Keratinocyte (primary cell): ENCODE measurements around the gene ZFP3. TPM values are rescaled to one million over a fixed set of nuclear protein-coding genes. Genes with fewer than 3 reads are reported as not detected.
"Not testable (repeated sequence)": the region's sequence is repeated elsewhere in the genome, so short reads cannot be mapped to it uniquely, and the experiment has no call there.

ENCODE experiments used
- DNase-seq: peaks from one replicate; pipeline ENCODE4 v3.0.0-alpha.2; 2011; ENCODE audit warnings: low read depth, missing footprints, low spot score
- FAIRE-seq: peaks from 2 replicates; lab custom pipeline; 2011; peaks lifted over from hg19 to GRCh38; lab: Jason Lieb, UNC
- H2AFZ ChIP-seq: 2 replicates; pipeline ENCODE4 v1.6.0; 2012; ENCODE audit warnings: low read length, control low read depth, inconsistent platforms; ENCODE audit not compliant: control insufficient read depth
- H3K27ac ChIP-seq: 2 replicates; pipeline ENCODE4 v1.5.1; 2011; ENCODE audit warnings: low read length; ENCODE audit not compliant: control insufficient read depth, insufficient read depth
- H3K27me3 ChIP-seq: 3 replicates; pipeline ENCODE4 v1.6.0; 2011; ENCODE audit warnings: low read length; ENCODE audit not compliant: control insufficient read depth, insufficient read depth; ENCODE audit errors: extremely low read depth
- H3K36me3 ChIP-seq, 2 experiments: 2 replicates in 1 of 2; 3 replicates in 1 of 2; pipeline ENCODE4 v1.5.1; 2011; ENCODE audit warnings: low read length in 2 of 2, mild to moderate bottlenecking in 1 of 2; ENCODE audit not compliant: control insufficient read depth in 2 of 2, insufficient read depth in 2 of 2; ENCODE audit errors: extremely low read depth in 1 of 2
- H3K4me1 ChIP-seq: 3 replicates; pipeline ENCODE4 v1.5.1; 2011; ENCODE audit warnings: low read length; ENCODE audit not compliant: control insufficient read depth, insufficient read depth; ENCODE audit errors: extremely low read depth
- H3K4me2 ChIP-seq: 3 replicates; pipeline ENCODE4 v1.6.0; 2011; ENCODE audit warnings: low read depth, low read length; ENCODE audit not compliant: control insufficient read depth, insufficient read depth; ENCODE audit errors: extremely low read depth
- H3K4me3 ChIP-seq, 3 experiments: fragments of 200-600 bp in 1 of 3; sonication (generic) in 1 of 3; 2 replicates in 2 of 3; 3 replicates in 1 of 3; pipeline ENCODE4 v1.5.1; 2011 to 2016; ENCODE audit warnings: low read length in 3 of 3, mild to moderate bottlenecking in 3 of 3, control low read depth in 2 of 3, inconsistent platforms in 1 of 3, low read depth in 1 of 3, mixed read lengths in 1 of 3, mixed run types in 1 of 3, moderate library complexity in 1 of 3; ENCODE audit not compliant: control insufficient read depth in 2 of 3, insufficient read depth in 2 of 3; ENCODE audit errors: extremely low read depth in 1 of 3
- H3K79me2 ChIP-seq: 2 replicates; pipeline ENCODE4 v1.6.0; 2012; ENCODE audit warnings: low read length; ENCODE audit not compliant: control insufficient read depth, insufficient read depth
- H3K9ac ChIP-seq: 3 replicates; pipeline ENCODE4 v1.6.0; 2011; ENCODE audit warnings: low read length; ENCODE audit not compliant: control insufficient read depth, insufficient read depth; ENCODE audit errors: extremely low read depth
- H3K9me1 ChIP-seq: 3 replicates; pipeline ENCODE4 v1.6.0; 2011; ENCODE audit warnings: low read length; ENCODE audit not compliant: control insufficient read depth, insufficient read depth; ENCODE audit errors: extremely low read depth
- H3K9me3 ChIP-seq: 2 replicates; pipeline ENCODE4 v1.5.1; 2012; ENCODE audit warnings: low read depth, low read length; ENCODE audit not compliant: control insufficient read depth
- H4K20me1 ChIP-seq: 3 replicates; pipeline ENCODE4 v1.6.0; 2011; ENCODE audit warnings: low read length; ENCODE audit not compliant: control insufficient read depth, insufficient read depth; ENCODE audit errors: extremely low read depth
- EZH2 ChIP-seq: IDR thresholded peaks from one replicate; pipeline ENCODE4 v1.6.1; 2012; ENCODE audit warnings: inconsistent platforms, mild to moderate bottlenecking, low read length, moderate library complexity
- dilution Hi-C: fragments of 300-500 bp; cut with MboI; formaldehyde crosslinking; loops from one replicate; pipeline ENCODE4 v1.7.0; 2020; ENCODE audit warnings: low sequenced_read_pairs; ENCODE audit not compliant: extremely low pct_ligation_motif_present
- polyA plus RNA-seq, 5 experiments: library from polyadenylated mRNA; depleted of rRNA in 3 of 5; stranded (reverse) in 3 of 5; stranded (forward) in 1 of 5; unstranded in 1 of 5; fragments of >200 nt; gene quantifications; 1 replicate in 1 of 5; 2 replicates in 3 of 5; 3 replicates in 1 of 5; pipeline versions ENCODE4 v1.2.1 to v1.2.3, GENCODE V29; 2011 to 2012; ENCODE audit warnings: missing spikeins in 2 of 5, low read depth in 1 of 5, low replicate concordance in 1 of 5
- TF ChIP-seq, protein P1 (sequence below), 3 experiments: IDR thresholded peaks in 1 of 3; conservative IDR thresholded peaks in 1 of 3; optimal IDR thresholded peaks in 1 of 3; 2 replicates in 2 of 3; 3 replicates in 1 of 3; pipeline versions ENCODE3 to v1.5.1; 2011; ENCODE audit warnings: low read length in 3 of 3, mild to moderate bottlenecking in 3 of 3, moderate library complexity in 2 of 3, control low read depth in 1 of 3, inconsistent platforms in 1 of 3; ENCODE audit not compliant: insufficient read depth in 2 of 3; ENCODE audit errors: extremely low read depth in 1 of 3

Gene ZFP3
- polyA plus RNA-seq, 1 donor (not counting 4 experiments of a cell fraction or from before 2014, with no cell fraction given): 3.0 TPM

GRCh38 chr17:5135726-5136579, 57.7 kb downstream of the ZFP3 start:
- no peak for TF ChIP-seq EZH2
- TF ChIP-seq, protein P1, sequence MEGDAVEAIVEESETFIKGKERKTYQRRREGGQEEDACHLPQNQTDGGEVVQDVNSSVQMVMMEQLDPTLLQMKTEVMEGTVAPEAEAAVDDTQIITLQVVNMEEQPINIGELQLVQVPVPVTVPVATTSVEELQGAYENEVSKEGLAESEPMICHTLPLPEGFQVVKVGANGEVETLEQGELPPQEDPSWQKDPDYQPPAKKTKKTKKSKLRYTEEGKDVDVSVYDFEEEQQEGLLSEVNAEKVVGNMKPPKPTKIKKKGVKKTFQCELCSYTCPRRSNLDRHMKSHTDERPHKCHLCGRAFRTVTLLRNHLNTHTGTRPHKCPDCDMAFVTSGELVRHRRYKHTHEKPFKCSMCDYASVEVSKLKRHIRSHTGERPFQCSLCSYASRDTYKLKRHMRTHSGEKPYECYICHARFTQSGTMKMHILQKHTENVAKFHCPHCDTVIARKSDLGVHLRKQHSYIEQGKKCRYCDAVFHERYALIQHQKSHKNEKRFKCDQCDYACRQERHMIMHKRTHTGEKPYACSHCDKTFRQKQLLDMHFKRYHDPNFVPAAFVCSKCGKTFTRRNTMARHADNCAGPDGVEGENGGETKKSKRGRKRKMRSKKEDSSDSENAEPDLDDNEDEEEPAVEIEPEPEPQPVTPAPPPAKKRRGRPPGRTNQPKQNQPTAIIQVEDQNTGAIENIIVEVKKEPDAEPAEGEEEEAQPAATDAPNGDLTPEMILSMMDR (optimal IDR thresholded peaks at IDR 0.05 in 1 of 3, IDR thresholded peaks at IDR 0.05 in 1 of 3, conservative IDR thresholded peaks at IDR 0.05 in 1 of 3; ENCODE audit: extremely low read depth in 1 of 3, insufficient read depth in 2 of 3, low read length in 3 of 3): no peak
- FAIRE-seq (no peak), DNase-seq (no peak)
- Histone ChIP-seq H3K9me3 (no peaks in the 10 kb centered on the region), H3K9me1 (no peaks in the 10 kb centered on the region), H3K79me2 (no peaks in the 10 kb centered on the region), H3K4me1 (no peaks in the 10 kb centered on the region), H3K4me3 (no peak overlapping the region), H2AFZ (no peak overlapping the region), H3K27me3 (no peaks in the 10 kb centered on the region), H4K20me1 (no peaks in the 10 kb centered on the region), H3K27ac (no peak overlapping the region), H3K36me3 (no peaks in the 10 kb centered on the region), H3K4me2 (no peak overlapping the region), H3K9ac (no peak overlapping the region)
- dilution Hi-C loops: no loop called here

DNA sequence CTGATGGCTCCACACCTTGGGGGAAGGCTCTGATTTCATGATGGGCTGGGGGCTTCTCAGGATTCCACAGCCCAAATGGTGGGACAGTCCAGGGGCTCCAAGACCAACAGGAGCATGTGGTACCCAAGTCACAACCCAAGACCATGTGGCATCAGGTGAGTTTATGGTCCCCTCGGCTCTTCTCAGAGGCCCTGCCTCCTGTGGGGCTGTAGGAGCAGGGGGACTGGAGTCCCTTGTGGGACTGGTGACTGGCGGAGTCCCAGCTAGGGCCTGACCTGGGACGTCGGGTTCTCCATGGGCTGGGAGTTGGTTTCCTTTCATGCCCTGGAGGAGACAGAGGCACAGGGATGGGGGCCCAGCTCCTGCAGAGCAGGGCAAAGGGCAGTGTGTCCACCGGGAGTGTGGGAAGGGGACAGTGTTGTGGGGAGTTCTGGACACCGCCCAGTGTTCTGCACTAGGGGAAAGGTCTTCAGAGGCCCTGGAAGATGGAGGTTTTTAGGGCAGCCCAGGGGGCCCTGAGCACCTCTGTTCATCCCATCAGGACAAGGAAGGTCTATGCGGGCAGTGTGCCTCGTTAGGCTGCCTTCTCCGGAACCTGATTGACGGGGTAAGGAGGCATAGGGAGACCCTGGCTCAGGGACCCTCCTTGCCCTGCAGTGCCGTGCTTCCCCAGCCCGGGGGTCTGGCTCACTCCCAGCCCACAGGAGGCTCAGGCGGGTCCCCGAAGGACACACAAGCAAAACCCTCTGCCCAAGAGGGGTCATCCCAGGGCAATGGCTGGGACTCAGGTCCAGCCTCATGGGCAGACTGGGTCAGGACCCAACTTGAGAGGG, 58.5 kb downstream of the ZFP3 start:
- H3K36me3 ChIP-seq, H3K4me3 ChIP-seq, H3K9ac ChIP-seq, H3K4me1 ChIP-seq, H3K9me3 ChIP-seq, H3K27ac ChIP-seq, H3K79me2 ChIP-seq, H2AFZ ChIP-seq, H3K4me2 ChIP-seq, H3K9me1 ChIP-seq, dilution Hi-C loops, H4K20me1 ChIP-seq, H3K27me3 ChIP-seq, FAIRE-seq, DNase-seq: not testable (repeated sequence)

- H3K4me3 ChIP-seq, H3K4me1 ChIP-seq, H3K79me2 ChIP-seq, DNase-seq, H3K9me3 ChIP-seq, H3K9ac ChIP-seq, dilution Hi-C loops, H3K27ac ChIP-seq, H3K36me3 ChIP-seq, FAIRE-seq, H2AFZ ChIP-seq, H3K27me3 ChIP-seq, H3K4me2 ChIP-seq, H4K20me1 ChIP-seq, H3K9me1 ChIP-seq: not testable (repeated sequence)
These were observed 59.4 kb downstream of the ZFP3 start for GRCh38 chr17:5137511-5138197.

GRCh38 chr17:5138198-5138544, 59.9 kb downstream of the ZFP3 start:
- H3K27me3 ChIP-seq, H3K9me3 ChIP-seq, H3K27ac ChIP-seq, H2AFZ ChIP-seq, H3K4me3 ChIP-seq, FAIRE-seq, H3K4me1 ChIP-seq, H3K36me3 ChIP-seq, H3K79me2 ChIP-seq, H3K9me1 ChIP-seq, H4K20me1 ChIP-seq, H3K4me2 ChIP-seq, dilution Hi-C loops, H3K9ac ChIP-seq, DNase-seq: not testable (repeated sequence)
